ENCODE measurements around the gene PTPRQ. TPM values are rescaled to one million over a fixed set of nuclear protein-coding genes. Genes with fewer than 3 reads are reported as not detected.

PTPRQ gene
- total RNA-seq, 2 experiments from 2014 or later: not detected

DNA sequence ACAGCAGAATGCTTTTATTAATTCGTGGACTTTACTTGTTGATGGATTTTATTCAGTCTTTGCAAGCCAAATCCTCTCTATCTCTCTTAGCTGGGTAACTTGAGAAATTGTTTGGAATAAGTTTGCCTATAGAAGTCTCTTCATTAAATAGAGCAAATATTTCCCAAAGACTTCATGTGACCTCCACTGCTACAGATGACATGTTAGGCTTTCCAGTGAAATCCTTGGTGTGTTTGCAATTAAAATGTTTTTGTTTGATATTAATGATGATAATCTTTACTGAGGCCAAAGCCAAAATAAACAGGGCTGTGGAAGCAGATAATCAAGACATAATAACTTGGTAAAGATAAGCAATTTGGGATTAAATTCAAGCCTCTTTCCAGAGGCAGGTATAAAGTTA, 267.8 kb downstream of the PTPRQ start:
- Mint-ChIP-seq H3K27ac (no peak overlapping the region), H3K9me3 (ENCODE audit: low read depth) (no peaks in the 10 kb centered on the region), H3K27me3 (peaks cover 63% of the 10 kb centered on the region), H3K4me1 (peaks cover 5% of the 10 kb centered on the region), H3K4me3 (no peak overlapping the region), H3K36me3 (peaks cover 2% of the 10 kb centered on the region)
- DNase-seq: no peak
- no peak for ATAC-seq
- CTCF ChIA-PET: no interaction called here

DNA sequence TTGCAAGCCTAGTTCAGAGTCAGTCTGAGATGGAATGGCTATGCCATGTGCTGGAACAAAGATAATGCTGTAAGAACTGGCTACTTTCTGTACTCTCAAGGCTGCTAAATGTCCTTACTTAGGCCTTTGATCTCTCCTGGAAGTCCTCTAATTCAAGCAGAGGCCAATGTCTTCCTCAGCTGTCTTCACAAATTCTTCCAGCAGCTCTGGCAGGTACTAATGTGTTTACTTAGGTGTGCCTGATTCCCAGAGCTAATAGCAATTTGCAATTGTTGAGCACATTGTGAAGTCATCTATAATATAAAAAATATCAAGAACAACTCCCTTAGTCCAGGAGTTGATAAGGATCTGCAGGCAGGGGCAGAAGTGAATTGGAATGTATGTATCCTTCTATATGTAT, 268.8 kb downstream of the PTPRQ start:
- CTCF ChIA-PET: interaction anchor here (0.5 kb wide), 1 partner anchor 690 kb away, joined by 3 read pairs; no protein-coding TSS in a partner anchor
- ATAC-seq: no peak

GRCh38 chr12:80713419-80713818, 269.4 kb downstream of the PTPRQ start:
- no peak overlapping the region for H3K4me3 Mint-ChIP-seq
- DNase-seq (no peak), ATAC-seq (no peak)
- no peaks in the 10 kb centered on the region for H3K9me3 Mint-ChIP-seq (ENCODE audit: low read depth)
- CTCF ChIA-PET: no interaction called here
- peaks cover 5% of the 10 kb centered on the region for H3K4me1 Mint-ChIP-seq
- peaks cover 2% of the 10 kb centered on the region for H3K36me3 Mint-ChIP-seq
- peaks cover 59% of the 10 kb centered on the region for H3K27me3 Mint-ChIP-seq
- H3K27ac Mint-ChIP-seq: no peak overlapping the region

More for the DNA sequence above, 268.8 kb downstream of the PTPRQ start:
- Mint-ChIP-seq H3K4me3 (no peak overlapping the region), H3K27ac (no peak overlapping the region), H3K36me3 (peaks cover 2% of the 10 kb centered on the region), H3K4me1 (peaks cover 5% of the 10 kb centered on the region), H3K27me3 (peaks cover 57% of the 10 kb centered on the region), H3K9me3 (ENCODE audit: low read depth) (no peaks in the 10 kb centered on the region)
- no peak for DNase-seq

- Mint-ChIP-seq H3K36me3 (peaks cover 2% of the 10 kb centered on the region), H3K4me1 (no peaks in the 10 kb centered on the region), H3K9me3 (ENCODE audit: low read depth) (no peaks in the 10 kb centered on the region), H3K4me3 (no peak overlapping the region), H3K27ac (no peak overlapping the region), H3K27me3 (peaks cover 52% of the 10 kb centered on the region)
- DNase-seq (no peak), ATAC-seq (no peak)
- CTCF ChIA-PET: no interaction called here
Observed at GRCh38 chr12:80714055-80714454, 270.0 kb downstream of the PTPRQ start.

- no peaks in the 10 kb centered on the region for H3K9me3 Mint-ChIP-seq (ENCODE audit: low read depth)
- peaks cover 45% of the 10 kb centered on the region for H3K27me3 Mint-ChIP-seq
- CTCF ChIA-PET: no interaction called here
- no peaks in the 10 kb centered on the region for H3K4me1 Mint-ChIP-seq
- ATAC-seq (no peak), DNase-seq (no peak)
- no peak overlapping the region for H3K27ac Mint-ChIP-seq
- peaks cover 2% of the 10 kb centered on the region for H3K36me3 Mint-ChIP-seq
- no peak overlapping the region for H3K4me3 Mint-ChIP-seq
Observed at GRCh38 chr12:80714846-80715245, 270.8 kb downstream of the PTPRQ start.

DNA sequence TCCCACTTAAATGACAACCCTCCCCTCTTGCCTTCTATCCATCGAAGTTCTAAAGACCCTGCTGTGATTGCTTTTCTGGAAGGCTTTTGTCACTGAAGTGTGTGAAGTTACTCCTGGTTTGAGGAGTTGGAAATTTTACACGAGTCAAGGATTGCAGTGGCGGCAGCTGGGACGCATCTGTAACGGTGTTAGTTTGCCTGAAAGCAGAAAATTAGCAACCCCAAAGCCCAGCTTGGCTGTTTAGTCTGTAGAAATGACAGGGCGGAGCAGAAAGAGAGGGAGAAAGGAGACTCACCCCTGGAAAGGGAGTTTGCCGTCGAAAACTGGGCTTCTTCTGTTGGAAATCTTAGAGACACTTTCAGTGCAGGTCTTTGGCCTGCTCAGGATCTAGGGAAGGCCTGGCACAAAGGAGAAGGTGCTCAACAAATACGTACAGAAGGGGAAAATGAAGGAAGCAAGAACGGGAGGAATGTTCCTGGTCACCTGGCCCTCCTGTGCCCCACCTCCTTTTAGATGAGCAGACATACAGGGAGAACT, 271.7 kb downstream of the PTPRQ start:
- DNase-seq (no peak), ATAC-seq (no peak)
- Mint-ChIP-seq H3K36me3 (peaks cover 2% of the 10 kb centered on the region), H3K27ac (no peak overlapping the region), H3K27me3 (peaks cover 42% of the 10 kb centered on the region), H3K4me1 (no peaks in the 10 kb centered on the region), H3K9me3 (ENCODE audit: low read depth) (no peaks in the 10 kb centered on the region), H3K4me3 (no peak overlapping the region)
- CTCF ChIA-PET: no interaction called here

DNA sequence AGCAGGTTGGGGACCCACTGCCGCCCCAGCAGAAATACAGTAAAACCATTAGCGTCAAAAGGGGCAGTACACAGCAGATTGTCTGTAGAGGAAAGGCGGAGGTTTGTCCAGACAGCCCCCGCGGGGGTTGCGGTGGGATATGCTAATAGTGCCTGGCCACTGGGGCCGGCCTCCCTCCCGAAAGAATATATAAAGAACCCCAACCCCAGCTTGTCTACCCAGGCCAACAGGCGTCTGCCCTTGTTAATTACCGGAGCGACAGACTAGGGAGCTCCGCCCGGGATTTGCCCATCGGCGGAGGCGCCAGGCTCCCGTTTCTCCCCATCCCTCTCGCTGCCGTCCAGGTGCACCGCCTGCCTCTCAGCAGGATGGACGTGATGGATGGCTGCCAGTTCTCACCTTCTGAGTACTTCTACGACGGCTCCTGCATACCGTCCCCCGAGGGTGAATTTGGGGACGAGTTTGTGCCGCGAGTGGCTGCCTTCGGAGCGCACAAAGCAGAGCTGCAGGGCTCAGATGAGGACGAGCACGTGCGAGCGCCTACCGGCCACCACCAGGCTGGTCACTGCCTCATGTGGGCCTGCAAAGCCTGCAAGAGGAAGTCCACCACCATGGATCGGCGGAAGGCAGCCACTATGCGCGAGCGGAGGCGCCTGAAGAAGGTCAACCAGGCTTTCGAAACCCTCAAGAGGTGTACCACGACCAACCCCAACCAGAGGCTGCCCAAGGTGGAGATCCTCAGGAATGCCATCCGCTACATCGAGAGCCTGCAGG, 272.8 kb downstream of the PTPRQ start, which contains the start of gene MYF5:
Gene MYF5, plus strand, starts transcription at position 217 of the 774 bp plus-strand sequence. Its CDS starts 152 bp downstream, at position 369.
- Mint-ChIP-seq H3K27ac (no peak within 1 kb of the TSS), H3K36me3 (peaks cover 2% of the 10 kb centered on the region), H3K9me3 (ENCODE audit: low read depth) (no peaks in the 10 kb centered on the region), H3K27me3 (peaks cover 42% of the 10 kb centered on the region), H3K4me3 (no peak within 1 kb of the TSS), H3K4me1 (no peaks in the 10 kb centered on the region)
- DNase-seq (no peak), ATAC-seq (no peak)
- CTCF ChIA-PET: no interaction called here

DNA sequence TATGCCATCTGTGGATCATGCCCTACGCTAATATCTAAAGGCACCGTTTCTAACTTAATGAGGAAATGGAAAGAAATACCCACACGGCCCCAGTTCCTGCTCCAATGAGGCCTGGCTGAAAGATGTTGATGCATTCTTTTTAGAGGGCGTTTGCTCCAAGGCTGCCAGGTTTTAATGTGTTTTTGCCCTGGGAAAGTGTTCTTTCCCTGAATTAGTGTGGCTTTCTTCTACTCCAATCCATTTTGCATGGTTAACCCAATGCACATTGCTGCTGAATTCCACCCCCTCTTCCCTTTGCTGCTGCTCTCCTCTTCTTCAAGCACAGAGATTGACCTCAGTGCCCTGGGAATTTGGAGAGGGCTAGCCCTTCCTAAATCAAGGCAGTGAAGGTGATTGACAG, 273.8 kb downstream of the PTPRQ start:
- DNase-seq (no peak), ATAC-seq (no peak)
- CTCF ChIA-PET: no interaction called here
- H3K27ac Mint-ChIP-seq: no peak overlapping the region
- H3K4me1 Mint-ChIP-seq: no peaks in the 10 kb centered on the region
- peaks cover 2% of the 10 kb centered on the region for H3K36me3 Mint-ChIP-seq
- H3K27me3 Mint-ChIP-seq: peaks cover 38% of the 10 kb centered on the region
- H3K9me3 Mint-ChIP-seq (ENCODE audit: low read depth): no peaks in the 10 kb centered on the region
- H3K4me3 Mint-ChIP-seq: no peak overlapping the region

DNA sequence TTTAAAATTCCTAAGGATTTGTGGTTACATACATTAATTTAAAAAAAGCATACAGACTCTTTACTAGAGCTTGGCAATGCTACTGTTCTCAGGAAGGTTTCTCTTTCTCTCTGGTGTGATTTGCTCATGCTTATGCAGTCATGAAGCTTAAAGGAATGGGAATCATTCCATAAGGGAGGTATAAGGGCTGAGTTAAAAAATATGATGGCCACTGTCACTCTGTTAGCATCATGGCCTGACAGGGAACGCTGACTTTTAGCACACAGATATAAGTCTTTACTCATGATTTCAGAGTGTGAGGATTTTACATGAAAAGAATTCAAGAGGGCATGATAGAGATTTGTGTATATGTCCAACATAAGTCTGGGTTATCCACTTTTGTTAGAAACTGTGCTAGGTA, 276.5 kb downstream of the PTPRQ start:
- CTCF ChIA-PET: no interaction called here
- DNase-seq: no peak
- Mint-ChIP-seq H3K27me3 (peaks cover 18% of the 10 kb centered on the region), H3K9me3 (ENCODE audit: low read depth) (no peaks in the 10 kb centered on the region), H3K4me1 (no peaks in the 10 kb centered on the region), H3K27ac (no peak overlapping the region), H3K4me3 (no peak overlapping the region), H3K36me3 (no peaks in the 10 kb centered on the region)
- ATAC-seq: no peak

DNA sequence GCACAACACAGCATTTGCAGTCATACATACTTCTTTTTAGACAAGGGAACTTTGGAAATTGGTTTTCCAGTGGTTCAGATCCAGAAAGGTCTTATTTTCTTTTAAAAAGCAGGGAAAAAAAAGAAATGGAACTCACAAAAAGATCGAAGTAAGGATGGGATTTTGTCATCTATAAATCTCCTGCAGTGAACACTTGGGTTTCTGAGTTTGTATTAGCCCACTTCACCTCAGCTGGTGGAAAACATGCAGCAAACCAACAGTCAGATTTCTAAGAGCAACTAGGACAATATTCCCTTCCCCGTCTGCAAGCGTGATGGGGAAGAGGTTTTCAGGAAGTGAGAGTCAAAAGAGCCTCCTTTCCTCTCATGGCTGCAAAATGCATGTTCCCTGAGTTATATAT, 277.3 kb downstream of the PTPRQ start:
- ATAC-seq (no peak), DNase-seq (no peak)
- CTCF ChIA-PET: no interaction called here
- H3K4me3 Mint-ChIP-seq: no peak overlapping the region
- H3K27me3 Mint-ChIP-seq: peaks cover 13% of the 10 kb centered on the region
- H3K36me3 Mint-ChIP-seq: no peaks in the 10 kb centered on the region
- H3K27ac Mint-ChIP-seq: no peak overlapping the region
- H3K9me3 Mint-ChIP-seq (ENCODE audit: low read depth): no peaks in the 10 kb centered on the region
- H3K4me1 Mint-ChIP-seq: no peaks in the 10 kb centered on the region
